ENCODE data around the gene CCN6. TPM values are rescaled to one million over a fixed set of nuclear protein-coding genes. Genes with fewer than 3 reads are reported as not detected.

Gene CCN6
- total RNA-seq, 6 experiments from 2014 or later: not detected

- H3K27ac ChIP-seq: no peak overlapping the region
- H3K4me3 ChIP-seq: no peak overlapping the region
- no peak for ATAC-seq
- no peaks in the 10 kb centered on the region for H3K36me3 ChIP-seq
- no peaks in the 10 kb centered on the region for H3K27me3 ChIP-seq
- no peak for DNase-seq
- H3K4me1 ChIP-seq: peaks cover 0 to 6% (median 0%) of the 10 kb centered on the region in 4 donors
- intact Hi-C loops (cut with DNase I): no loop called here
- 77% methylated on average over 3 of the region's 4 CpGs for WGBS (ENCODE audit: insufficient coverage, low coverage, low lambda C conversion rate, missing lambda C conversion rate)
- TF ChIP-seq, protein P1, sequence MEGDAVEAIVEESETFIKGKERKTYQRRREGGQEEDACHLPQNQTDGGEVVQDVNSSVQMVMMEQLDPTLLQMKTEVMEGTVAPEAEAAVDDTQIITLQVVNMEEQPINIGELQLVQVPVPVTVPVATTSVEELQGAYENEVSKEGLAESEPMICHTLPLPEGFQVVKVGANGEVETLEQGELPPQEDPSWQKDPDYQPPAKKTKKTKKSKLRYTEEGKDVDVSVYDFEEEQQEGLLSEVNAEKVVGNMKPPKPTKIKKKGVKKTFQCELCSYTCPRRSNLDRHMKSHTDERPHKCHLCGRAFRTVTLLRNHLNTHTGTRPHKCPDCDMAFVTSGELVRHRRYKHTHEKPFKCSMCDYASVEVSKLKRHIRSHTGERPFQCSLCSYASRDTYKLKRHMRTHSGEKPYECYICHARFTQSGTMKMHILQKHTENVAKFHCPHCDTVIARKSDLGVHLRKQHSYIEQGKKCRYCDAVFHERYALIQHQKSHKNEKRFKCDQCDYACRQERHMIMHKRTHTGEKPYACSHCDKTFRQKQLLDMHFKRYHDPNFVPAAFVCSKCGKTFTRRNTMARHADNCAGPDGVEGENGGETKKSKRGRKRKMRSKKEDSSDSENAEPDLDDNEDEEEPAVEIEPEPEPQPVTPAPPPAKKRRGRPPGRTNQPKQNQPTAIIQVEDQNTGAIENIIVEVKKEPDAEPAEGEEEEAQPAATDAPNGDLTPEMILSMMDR (IDR thresholded peaks at IDR 0.05): no peak
- no peak for TF ChIP-seq POLR2A (IDR thresholded peaks at IDR 0.05)
- H3K9me3 ChIP-seq: no peaks in the 10 kb centered on the region
Measured at GRCh38 chr6:112024464-112024863, 29.4 kb upstream of the CCN6 start.

- H3K4me3 ChIP-seq: no peak overlapping the region
- no peak for DNase-seq
- no peaks in the 10 kb centered on the region for H3K9me3 ChIP-seq
- WGBS (ENCODE audit: insufficient coverage, low coverage, low lambda C conversion rate, missing lambda C conversion rate): 77% methylated on average over 4 of the region's 4 CpGs
- intact Hi-C loops (cut with DNase I): no loop called here
- no peaks in the 10 kb centered on the region for H3K36me3 ChIP-seq
- no peak for ATAC-seq
- no peak overlapping the region for H3K27ac ChIP-seq
- peaks cover 0 to 19% (median 6%) of the 10 kb centered on the region in 4 donors for H3K4me1 ChIP-seq
- no peaks in the 10 kb centered on the region for H3K27me3 ChIP-seq
- TF ChIP-seq, protein P1 (IDR thresholded peaks at IDR 0.05): no peak
- TF ChIP-seq POLR2A (IDR thresholded peaks at IDR 0.05): no peak
Measured at GRCh38 chr6:112026933-112027332, 27.0 kb upstream of the CCN6 start.

DNA sequence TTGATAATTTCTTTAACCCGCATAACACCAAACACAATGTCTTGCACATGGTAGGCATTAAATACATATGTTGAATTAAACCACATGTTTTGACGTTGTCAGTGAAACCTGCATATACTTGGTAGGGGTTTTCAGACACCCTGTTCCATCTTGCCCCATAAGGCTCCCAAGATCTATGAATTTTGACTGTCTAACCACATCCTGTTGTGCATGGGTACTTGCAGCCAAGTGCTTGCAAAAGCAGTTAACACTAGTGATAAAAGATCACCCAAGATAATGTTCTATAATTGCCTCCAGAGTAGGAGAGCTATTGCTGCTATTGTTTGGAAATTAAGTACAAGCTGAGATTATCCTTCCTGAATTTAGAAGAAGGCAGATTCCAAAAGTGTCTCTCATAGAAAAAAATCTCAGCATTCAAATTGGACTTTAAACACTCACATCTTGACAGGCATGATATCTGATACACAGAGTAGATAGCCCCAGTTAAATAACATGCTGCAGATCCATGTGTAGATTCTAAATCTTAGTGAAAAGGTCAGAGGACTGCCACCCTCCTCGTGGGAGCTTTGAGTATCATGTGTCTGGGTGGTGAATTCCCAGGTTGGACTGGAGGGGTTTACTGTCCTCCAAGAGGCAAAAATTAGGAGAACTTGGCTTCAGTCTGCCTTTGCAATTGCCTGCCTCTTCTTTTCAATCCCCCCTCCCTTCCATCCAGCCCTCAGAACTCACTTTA, 25.8 kb upstream of the CCN6 start:
- Histone ChIP-seq H3K4me3 (no peak overlapping the region), H3K9me3 (no peaks in the 10 kb centered on the region), H3K36me3 (no peaks in the 10 kb centered on the region), H3K27me3 (no peaks in the 10 kb centered on the region), H3K4me1 (peaks cover 0 to 19% (median 6%) of the 10 kb centered on the region in 4 donors), H3K27ac (no peak overlapping the region)
- DNase-seq (no peak), ATAC-seq (peak in 2 of 4 donors; percentile 11 to 29)
- TF ChIP-seq POLR2A (IDR thresholded peaks at IDR 0.05): no peak
- TF ChIP-seq, protein P1 (IDR thresholded peaks at IDR 0.05): no peak
- WGBS (ENCODE audit: insufficient coverage, low coverage, low lambda C conversion rate, missing lambda C conversion rate): 42% methylated on average over 3 of the region's 3 CpGs
- intact Hi-C loops (cut with DNase I): no loop called here

DNA sequence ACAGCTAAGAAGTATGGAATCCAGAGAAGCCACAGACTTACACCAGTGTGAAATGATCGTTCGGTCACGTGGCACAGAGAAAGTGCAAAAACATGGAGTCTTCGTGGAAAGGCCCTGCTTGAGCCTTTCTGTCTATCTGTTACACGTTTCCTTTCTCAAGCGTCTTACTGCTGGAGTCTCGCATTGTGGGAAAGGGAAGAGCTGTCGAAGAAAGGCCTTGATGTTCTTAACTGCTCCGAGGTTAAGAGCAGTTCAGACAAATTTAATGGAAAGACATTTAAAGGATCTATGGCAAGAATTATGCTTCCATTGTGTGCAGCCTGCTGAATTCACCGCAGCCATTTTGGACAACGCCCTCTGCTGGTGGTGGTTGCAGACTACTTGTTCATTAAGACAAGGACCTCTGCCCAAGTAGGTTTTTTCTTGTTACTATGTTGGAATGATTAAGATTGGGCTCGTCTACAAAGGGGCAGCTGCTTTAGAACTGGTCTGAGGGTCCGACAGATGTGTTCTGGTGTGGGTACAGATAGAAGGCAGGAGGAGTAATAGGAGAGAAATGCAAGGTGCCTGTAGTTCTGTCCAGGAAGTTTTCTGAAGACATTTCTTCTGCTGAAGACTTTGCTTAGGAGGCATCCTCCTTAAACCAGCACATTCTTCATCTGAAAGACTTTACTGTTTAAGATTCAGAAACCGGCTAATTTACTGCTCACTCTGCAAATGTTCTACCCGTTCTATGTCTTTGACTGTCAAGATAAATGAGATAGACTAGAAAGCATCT, 24.7 kb upstream of the CCN6 start:
- no peaks in the 10 kb centered on the region for H3K9me3 ChIP-seq
- H3K36me3 ChIP-seq: no peaks in the 10 kb centered on the region
- 75% methylated on average over 13 of the region's 15 CpGs for WGBS (ENCODE audit: insufficient coverage, low coverage, low lambda C conversion rate, missing lambda C conversion rate)
- no peaks in the 10 kb centered on the region for H3K27me3 ChIP-seq
- TF ChIP-seq, protein P1 (IDR thresholded peaks at IDR 0.05): peak; percentile 44 to 63 (median 57)
- TF ChIP-seq POLR2A (IDR thresholded peaks at IDR 0.05): no peak
- DNase-seq (peak in 2 of 3 donors; percentile 59 to 63), ATAC-seq (peak; percentile 33 to 63 (median 44))
- no peak overlapping the region for H3K27ac ChIP-seq
- peaks cover 0 to 19% (median 6%) of the 10 kb centered on the region in 4 donors for H3K4me1 ChIP-seq
- intact Hi-C loops (cut with DNase I): no loop called here
- no peak overlapping the region for H3K4me3 ChIP-seq

All from right lobe of liver (tissue), 6 donors.